GM18498 (cell line): ENCODE data around the gene GRIK2.

Source experiments
- ATAC-seq: cut with Tn5 transposase; IDR thresholded peaks from one replicate; pipeline ENCODE4 v1.9.1; 2021; ENCODE audit warnings: mild to moderate bottlenecking, moderate library complexity; ENCODE audit not compliant: unreplicated experiment

Gene GRIK2

DNA sequence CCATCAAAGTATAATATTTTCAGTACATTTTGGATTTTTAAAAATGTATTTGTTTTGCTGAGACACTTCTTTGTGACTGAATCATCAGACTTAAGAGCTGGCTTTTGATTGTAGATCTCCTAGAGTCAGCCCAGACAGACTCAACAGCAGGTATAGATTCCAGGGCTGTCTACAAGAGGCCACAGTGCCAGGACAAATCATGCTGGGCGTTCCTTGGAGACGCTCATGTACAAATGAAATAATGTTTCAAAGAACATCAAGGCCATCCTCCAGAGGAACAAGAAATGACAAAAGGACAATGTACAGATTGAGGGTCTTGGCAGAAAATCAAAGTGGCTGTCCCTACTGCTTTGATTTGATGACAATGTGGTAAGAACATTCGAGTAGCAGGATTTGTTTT lies 369.3 kb downstream of the GRIK2 start:
- ATAC-seq, result no peak

DNA sequence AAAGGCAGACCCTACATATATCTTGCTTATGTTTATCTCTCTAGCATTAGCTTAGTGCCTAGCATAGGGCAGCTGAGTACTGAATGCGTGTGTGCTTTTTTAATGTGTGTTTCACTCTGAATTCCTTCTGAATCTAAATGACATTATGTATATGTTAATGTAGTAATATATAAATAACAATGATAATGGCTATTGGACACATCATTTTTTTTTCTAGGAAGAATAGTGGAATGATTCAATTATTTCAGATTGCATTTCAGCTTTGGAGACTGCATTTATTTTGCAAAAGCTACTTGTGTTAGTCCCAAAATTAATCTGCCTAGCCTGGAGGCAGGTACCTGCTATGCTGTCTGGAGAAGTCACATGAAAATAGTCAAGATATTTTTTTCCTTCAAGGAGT lies 371.8 kb downstream of the GRIK2 start:
- no peak for ATAC-seq

DNA sequence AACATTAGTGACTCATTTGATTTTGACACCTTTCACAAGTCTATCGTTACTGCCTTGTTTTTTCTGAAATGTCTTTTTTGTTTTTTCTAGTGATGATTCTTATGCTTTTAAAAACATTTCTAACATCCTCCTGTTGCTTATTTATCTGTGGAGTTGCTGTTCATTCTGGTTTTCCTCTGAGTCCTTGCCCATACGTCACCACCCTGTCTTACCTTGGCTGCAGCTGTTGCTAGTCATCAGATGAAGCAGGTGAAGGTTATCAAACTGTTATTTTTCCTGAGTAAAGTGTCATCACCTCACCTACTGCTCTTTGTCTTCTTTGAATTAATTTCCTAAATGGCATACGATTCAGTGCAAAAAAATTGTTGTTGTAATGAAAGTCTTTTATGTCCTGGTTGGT lies 376.6 kb downstream of the GRIK2 start:
- ATAC-seq, result no peak

DNA sequence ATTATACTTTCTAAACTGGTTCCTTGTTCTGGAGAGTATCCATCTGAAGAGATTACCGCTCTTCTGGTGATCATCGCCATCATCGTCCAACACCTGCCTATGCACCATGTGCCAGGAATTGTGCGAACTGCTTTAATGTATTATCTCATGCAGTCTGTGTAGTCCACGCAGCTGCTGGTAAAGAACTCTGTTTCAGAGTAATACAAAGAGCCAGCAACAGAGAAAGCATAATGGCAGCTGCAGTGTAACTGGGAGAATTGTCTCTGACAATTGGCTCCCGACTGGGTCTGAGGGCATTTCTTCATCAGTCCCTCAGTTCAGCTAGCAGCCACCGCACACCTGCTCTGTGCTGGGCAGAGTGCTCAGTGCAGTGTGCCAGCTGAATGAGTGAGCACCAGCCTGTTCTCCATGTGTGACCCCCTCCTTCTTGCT lies 383.4 kb downstream of the GRIK2 start:
- ATAC-seq, result no peak

DNA sequence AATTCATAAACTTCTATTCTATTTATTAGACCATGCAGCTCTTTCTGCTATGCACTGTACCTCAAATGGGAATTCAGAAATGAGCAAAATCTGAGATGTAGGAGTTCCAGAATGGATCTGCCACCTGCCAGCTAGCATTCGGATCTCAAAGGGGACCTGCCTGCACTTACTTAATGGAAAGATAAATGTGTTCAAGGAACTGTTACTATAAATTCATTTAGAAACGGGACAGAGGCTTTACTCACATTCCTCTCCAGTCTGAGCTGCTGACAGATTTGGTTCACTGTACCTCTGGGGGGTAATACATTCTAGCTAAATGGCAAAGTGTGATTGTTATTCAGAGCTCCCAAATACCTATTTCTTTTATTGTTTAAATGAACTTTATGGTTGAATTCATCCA lies 384.1 kb downstream of the GRIK2 start:
- ATAC-seq, result no peak

DNA sequence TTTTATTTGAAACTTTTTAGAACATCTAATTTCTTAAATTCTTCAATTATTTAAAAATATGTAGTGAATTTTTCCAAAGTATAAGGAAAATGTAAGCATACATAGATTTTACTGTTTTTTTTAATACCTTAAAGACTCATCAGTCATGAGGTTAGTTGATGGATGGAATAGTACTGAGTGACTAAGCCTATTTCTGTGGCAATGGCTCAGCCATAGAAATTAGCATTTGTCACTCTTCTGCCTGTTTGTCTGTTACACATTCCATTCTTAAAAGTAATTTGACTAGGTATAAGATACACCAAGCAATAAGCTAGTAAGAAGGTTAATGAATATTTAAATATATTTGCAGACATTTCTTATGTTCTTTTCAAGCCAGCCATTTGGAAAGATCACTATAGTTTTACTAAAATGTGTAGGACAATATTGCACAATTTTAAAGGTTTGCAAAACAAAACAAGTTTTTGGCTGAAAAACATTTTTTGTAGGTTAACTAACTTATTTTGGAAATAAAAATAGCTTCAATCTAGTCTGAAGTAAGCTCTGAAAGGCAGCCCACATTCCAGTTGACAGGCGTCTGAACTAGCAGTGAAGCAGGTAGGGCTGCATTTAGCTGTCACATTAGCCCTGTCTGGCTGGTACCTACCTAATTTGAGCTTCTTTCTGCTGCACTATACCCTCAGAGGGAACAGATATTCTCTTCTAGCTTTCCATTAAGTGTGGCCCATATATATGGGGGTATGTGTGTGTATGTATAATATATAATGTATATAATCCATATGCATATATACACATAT lies 385.7 kb downstream of the GRIK2 start:
- ATAC-seq, result no peak

DNA sequence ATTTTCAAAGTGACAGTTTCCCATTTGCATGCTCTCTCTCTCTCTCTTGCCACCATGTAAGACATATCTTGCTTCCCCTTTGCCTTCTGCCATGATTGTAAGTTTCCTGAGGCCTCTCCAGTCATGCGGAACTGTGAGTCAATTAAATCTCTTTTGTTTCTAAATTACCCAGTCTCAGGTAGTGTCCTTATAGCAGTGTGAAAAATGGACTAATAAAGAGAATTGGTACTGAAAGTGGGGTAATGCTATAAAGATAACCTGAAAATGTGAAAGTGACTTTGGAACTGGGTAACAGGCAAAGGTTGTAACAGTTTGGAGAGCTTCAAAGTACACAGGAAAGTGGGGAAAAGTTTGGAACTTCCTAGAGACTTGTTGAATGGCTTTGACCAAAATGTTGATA lies 389.8 kb downstream of the GRIK2 start:
- ATAC-seq, result no peak

DNA sequence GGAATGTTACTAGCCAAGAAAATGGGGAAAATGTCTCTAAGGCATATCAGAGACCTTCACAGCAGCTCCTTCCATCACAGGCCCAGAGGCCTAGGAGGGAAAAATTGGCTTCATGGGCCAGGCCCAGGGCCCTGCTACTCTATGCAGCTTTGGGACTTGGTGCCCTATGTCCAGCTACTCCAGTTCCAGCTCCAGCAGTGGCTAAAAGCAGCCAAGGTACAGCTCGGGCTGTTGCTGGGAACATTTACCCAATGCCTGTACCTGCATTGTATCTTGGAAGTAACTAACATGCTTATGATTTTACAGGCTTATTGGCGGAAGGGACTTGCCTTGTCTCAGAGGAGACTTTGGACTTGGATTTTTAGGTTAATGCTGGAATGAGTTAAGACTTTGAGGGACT lies 390.6 kb downstream of the GRIK2 start:
- ATAC-seq, result no peak

DNA sequence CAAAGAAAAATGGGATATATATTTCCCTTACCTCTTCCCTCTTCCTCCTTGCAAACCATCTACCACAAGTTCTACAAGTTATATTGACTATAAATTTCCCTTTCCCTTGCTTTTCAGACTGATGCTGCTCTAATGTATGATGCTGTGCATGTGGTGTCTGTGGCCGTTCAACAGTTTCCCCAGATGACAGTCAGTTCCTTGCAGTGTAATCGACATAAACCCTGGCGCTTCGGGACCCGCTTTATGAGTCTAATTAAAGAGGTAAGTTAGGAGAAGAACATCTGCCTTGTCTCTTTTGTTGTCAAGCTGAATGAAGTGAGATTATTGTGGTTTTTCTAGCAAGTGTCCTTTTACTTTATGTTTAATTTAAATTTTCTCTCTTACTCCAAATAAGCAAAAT lies 406.0 kb downstream of the GRIK2 start:
- no peak for ATAC-seq

DNA sequence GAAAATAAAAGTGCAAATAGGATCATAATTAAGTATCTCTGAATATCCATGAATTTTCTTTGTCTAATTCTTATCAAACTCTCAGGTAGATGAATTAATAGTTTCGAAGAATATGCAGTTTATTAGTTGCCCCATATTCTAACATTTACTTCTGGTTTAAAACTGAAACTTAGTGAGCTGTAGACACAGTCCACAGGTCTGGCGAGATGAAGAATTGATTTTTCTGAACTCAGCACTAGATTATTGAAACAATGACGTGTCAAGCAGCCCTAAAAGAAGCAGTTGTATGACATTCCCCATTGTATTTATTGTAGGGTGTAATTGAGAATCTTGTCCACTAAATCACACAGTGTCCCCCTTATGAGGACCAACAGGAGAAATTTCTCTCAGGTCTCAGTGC lies 407.1 kb downstream of the GRIK2 start:
- no peak for ATAC-seq

DNA sequence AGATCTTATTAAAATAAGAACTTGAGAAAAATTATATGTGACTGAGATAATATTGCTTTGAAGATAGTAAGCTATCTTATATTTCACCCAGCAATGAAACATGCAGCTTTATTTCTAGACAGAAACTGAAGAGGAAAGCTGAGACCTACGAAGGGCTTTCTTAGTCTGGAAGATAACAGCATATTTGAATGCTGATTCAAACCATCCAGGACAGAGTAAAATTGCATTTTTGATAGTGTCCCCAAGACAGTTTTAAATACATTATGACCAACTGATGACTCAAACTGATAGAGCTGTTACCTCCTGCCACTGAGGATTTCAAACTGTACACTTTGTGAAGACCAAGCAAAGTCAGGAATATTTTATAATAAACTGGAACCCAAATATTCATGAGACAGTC lies 409.6 kb downstream of the GRIK2 start:
- ATAC-seq, result no peak

DNA sequence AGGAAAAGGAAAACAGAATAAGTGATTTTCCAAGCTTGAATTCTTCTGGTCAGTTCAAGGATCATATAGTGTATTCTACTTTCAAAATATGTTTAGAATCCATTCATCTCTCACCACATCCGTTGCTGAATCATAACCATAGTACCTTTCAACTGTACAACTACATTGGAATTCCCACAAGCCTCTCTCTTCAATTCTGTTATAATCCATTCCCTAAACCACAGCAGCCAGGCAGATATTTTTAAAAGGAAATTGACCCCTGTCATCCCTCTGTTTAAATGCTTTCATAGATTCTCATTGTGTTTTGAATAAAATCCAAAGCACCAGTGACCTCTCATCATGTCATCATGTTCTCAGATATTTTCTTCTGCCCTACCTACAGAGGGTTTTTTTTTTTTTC lies 412.7 kb downstream of the GRIK2 start:
- ATAC-seq, result no peak

DNA sequence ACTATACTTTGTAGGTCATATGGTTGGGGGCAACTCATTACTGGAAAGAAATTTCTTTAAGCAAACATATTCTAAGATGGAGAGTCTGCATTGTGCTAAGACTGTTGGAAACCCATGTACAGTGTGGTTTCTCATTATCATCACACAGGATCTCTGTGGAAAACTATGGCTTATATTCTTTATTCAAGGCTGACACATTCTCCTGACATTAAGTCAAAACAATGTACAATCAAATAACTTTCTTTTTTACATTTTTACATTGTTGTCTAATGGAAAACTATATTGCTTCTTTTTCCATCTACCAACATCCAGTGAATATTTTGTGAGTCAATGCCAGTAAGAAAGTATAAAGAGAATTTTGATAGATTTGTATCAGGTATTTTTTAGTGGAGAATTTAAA lies 417.6 kb downstream of the GRIK2 start:
- ATAC-seq, result no peak

DNA sequence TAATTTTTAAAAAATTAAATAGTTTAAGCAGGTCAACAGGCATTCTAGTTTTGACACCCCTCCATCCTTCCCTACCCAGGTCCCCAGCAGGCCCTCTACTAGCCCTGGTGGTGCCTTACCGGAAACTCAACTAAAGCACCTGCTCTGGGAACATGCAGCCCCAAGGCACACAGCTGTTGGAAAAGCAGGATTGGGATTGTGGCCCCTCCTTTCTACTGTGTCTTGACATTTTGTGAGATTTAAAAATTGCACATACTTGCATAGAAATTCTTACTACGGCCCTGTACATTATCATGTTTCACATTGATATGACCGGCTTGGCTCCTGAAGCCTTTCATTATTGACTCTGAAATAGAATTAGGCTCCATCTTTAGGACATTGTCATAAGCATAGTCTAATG lies 423.2 kb downstream of the GRIK2 start:
- ATAC-seq, result no peak

DNA sequence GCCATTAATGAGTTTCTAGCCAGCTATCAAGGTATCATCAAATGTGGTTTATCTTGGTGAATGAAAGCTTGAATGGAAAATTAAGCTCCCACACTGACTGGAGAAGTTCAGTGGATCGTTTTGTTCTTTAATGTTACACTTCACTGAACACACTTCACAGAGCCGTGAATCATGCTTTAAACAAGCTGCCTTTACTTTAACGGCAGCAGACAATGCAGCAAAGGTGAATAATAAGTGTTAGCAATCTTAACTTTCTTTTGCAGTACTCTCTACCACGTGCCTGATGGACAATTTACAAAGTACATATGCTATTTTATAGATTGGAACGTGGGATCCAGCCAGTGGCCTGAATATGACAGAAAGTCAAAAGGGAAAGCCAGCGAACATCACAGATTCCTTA lies 424.5 kb downstream of the GRIK2 start:
- ATAC-seq, result no peak

DNA sequence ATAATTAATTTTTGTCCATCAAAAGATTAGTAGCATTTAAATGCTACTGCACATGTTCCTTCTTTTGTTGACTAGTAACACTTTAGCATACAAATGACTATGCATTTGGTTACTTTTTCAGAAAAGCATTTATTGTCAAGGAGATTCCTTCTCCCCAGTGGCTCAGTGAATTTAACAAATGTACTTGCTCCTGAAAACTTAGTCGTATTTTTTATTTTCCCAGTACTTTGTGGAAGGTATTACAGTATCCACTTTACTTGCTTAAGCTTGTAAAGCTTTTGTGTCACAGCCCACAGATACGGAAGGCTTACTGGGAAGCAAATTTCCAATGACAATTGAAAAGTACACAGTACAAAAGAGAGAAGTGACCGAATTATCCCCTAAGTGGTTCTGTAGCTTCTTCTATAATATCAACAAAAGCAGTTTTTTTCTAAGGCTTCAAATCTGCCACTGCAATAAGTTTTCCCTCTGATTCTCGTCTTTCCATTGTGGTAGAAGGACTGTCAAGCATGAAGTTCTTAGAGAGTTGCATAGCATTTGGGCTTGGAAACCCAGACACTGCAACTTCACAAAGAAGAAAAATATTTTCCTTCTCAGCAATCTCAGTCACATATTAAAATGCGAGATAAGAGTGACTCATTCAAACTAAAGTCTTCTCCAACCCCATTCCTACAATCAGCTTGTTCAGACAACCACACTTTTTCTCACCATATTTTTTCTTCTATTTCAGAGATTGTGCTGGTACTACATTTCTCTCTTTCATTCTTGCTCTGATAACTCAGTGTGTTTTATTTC lies 431.2 kb downstream of the GRIK2 start:
- ATAC-seq, result no peak

DNA sequence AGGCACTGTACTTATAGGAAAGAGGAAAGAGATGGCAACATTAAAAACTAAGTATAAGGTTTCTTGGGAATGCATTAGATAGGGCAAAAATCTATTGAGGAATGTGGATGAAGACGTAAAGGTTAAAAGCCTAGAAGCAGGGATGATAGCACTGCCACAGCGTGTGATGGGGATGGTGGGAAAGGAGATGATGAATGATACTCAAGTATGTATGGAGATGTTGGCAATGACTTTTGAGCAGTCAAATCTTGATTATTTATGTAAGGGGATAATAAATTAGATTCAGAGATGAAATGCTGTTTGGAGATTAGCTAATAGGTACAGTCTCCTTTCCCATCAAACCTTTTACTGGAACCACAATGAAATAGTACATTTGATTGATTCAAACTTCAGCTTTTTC lies 432.8 kb downstream of the GRIK2 start:
- no peak for ATAC-seq

DNA sequence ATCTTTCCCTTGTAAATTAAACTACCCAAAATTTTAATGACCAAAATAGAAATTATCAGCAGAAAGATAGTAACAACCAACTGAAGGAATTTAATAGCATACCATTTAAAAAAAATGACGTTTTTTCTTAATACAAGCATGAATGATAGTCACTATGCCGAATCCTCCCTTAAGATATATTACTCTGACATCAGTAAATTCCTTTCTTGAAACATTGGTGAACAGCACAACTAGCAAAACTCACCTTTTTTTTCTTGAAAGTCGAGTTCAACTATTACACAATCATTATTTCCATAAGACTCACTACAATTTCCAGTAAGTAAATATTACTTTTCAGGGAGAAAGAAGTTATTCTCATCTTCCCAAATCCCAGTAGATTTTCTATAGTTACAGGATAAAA lies 433.2 kb downstream of the GRIK2 start:
- no peak for ATAC-seq

DNA sequence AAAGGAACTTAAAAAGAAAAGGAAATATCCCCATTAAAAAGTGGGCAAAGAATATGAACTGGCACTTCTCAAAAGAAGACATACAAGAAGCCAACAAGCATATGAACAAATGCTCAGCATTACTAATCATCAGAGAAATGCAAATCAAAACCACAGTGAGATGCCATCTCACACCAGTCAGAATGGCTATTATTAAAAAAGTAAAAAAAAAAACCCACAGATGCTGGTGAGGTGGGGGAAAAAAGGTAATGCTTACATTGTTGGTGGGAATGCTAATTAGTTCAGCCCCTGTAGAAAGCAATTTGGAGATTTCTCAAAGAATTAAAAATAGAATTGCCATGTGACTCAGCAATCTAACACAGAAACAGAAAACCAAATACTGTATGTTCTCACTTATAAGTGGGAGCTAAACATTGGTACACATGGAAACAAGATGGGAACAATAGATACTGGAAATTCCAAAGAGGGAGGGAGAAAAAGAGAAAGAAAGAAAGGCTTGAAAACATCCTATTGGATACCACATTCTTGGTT lies 437.1 kb downstream of the GRIK2 start:
- ATAC-seq, result peak; percentile 65

DNA sequence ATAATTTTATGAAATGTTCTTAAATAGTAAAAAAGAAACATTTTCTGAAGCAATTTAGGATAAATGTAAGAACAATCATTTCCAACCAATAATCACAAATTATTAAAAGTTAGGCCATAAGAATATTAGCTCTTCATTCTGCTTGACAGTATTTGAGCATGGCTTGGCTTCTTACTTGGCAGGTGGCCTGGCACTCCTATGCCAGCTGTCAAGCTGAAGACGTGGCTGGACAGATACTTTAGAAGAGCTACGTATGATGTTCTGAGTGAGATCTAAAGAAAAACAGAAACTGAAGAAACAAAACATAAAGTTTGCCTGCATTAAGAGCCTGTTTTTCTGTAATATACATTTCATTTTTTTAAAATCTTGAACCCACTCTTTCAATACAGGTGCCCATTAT lies 438.9 kb downstream of the GRIK2 start:
- no peak for ATAC-seq

DNA sequence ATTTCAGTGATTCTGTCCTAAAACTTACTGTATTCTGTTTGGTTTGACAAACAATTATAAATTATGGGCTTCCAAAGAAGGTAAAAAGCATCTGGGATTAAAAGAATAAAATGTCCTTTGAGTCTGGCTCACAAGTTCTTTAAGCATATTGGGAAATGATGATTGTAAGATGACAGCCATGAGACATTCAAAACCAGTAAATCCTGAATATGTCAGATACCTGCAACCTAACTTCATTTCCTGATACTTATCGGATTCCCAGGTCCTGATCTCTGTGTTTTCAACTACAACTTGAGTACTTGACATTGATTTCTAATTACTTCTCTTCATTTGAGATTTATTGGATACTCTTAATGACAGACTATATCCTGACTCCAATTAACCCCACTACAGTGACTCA lies 446.6 kb downstream of the GRIK2 start:
- no peak for ATAC-seq

DNA sequence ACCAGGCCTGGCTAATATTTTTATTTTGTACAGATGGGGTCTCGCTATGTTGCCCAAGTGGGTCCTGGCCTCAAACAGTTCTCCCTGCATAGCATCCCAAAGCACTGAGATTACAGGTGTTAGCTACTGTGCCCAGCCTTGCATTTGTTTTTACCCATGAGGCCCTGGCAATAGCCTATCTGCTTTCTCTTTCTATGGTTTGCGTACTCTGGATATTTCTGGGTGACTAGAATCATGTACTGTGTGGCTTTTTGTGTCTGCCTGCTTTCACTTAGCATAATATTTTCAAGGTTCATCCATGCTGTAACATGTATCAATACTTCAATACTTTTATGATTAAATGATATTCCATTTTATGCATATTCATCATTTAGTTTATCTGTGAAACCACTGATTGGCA lies 451.7 kb downstream of the GRIK2 start:
- ATAC-seq, result peak; percentile 79
